CD14-positive monocyte (primary cell): ENCODE measurements around the gene KIAA1614. TPM values are rescaled to one million over a fixed set of nuclear protein-coding genes. Genes with fewer than 3 reads are reported as not detected.
A peak's percentile ranks its signal among the peaks of the same experiment; 100 is the strongest.

ENCODE experiments used
- DNase-seq, 3 donors: peaks; one replicate each; pipeline ENCODE4 v3.0.0-alpha.2; 2011 to 2022
- H2AFZ ChIP-seq: 2 replicates; pipeline ENCODE4 v1.6.0; 2012; ENCODE audit warnings: mild to moderate bottlenecking, low read depth, low read length, inconsistent platforms; ENCODE audit not compliant: insufficient read depth, poor library complexity, severe bottlenecking
- H3K27ac ChIP-seq, 2 donors: 1 replicate in 1 of 2; 2 replicates in 1 of 2; pipeline ENCODE4 v1.5.1; 2012 to 2013; ENCODE audit warnings: low read length in 2 of 2, control low read depth in 1 of 2, inconsistent platforms in 1 of 2, low read depth in 1 of 2, mild to moderate bottlenecking in 1 of 2
- H3K27me3 ChIP-seq, 2 donors: one replicate each; pipeline versions ENCODE4 v1.6.0 to v1.6.1; 2011 to 2013; ENCODE audit warnings: low read length in 2 of 2; ENCODE audit not compliant: control insufficient read depth in 2 of 2, insufficient read depth in 2 of 2
- H3K36me3 ChIP-seq, 2 donors: replicated peaks in 1 of 2; 1 replicate in 1 of 2; 2 replicates in 1 of 2; pipeline versions ENCODE4 v1.5.1 to v1.6.1; 2012 to 2013; ENCODE audit warnings: low read length in 2 of 2, control low read depth in 1 of 2, inconsistent platforms in 1 of 2, mild to moderate bottlenecking in 1 of 2; ENCODE audit not compliant: insufficient read depth in 2 of 2, control insufficient read depth in 1 of 2
- H3K4me1 ChIP-seq, 2 donors: 1 replicate in 1 of 2; 2 replicates in 1 of 2; pipeline versions ENCODE4 v1.5.1 to v1.6.1; 2012 to 2013; ENCODE audit warnings: low read length in 2 of 2, control low read depth in 1 of 2, inconsistent platforms in 1 of 2, mild to moderate bottlenecking in 1 of 2, moderate library complexity in 1 of 2; ENCODE audit not compliant: insufficient read depth in 2 of 2, control insufficient read depth in 1 of 2
- H3K4me2 ChIP-seq: replicated peaks from 2 replicates; pipeline ENCODE3; 2012; ENCODE audit warnings: low read length, moderate library complexity, mild to moderate bottlenecking; ENCODE audit not compliant: poor library complexity, severe bottlenecking; ENCODE audit errors: extremely low read depth
- H3K4me3 ChIP-seq, 3 experiments: fragments of 200-600 bp in 1 of 3; sonication (generic) in 1 of 3; replicated peaks in 1 of 3; 1 replicate in 2 of 3; 2 replicates in 1 of 3; pipeline ENCODE4 v1.5.1; 2011 to 2013; ENCODE audit warnings: low read length in 3 of 3, mild to moderate bottlenecking in 3 of 3, control low read depth in 2 of 3, low read depth in 2 of 3, inconsistent platforms in 1 of 3, moderate library complexity in 1 of 3
- H3K79me2 ChIP-seq: 2 replicates; pipeline ENCODE4 v1.6.0; 2012; ENCODE audit warnings: mild to moderate bottlenecking, control low read depth, inconsistent platforms, low read length, moderate library complexity; ENCODE audit not compliant: insufficient read depth
- H3K9ac ChIP-seq: 2 replicates; pipeline ENCODE4 v1.6.0; 2017; ENCODE audit warnings: low read length, mild to moderate bottlenecking; ENCODE audit not compliant: insufficient read depth, poor library complexity, severe bottlenecking
- H3K9me3 ChIP-seq, 2 donors: replicated peaks in 1 of 2; 1 replicate in 1 of 2; 2 replicates in 1 of 2; pipeline versions ENCODE4 v1.5.1 to v1.6.1; 2012 to 2013; ENCODE audit warnings: low read length in 2 of 2, control low read depth in 1 of 2; ENCODE audit not compliant: control insufficient read depth in 1 of 2, insufficient read depth in 1 of 2
- H4K20me1 ChIP-seq: 2 replicates; pipeline ENCODE4 v1.6.0; 2012; ENCODE audit warnings: mild to moderate bottlenecking, low read length, control low read depth, moderate library complexity; ENCODE audit not compliant: insufficient read depth
- H3K27ac Mint-ChIP-seq, 7 donors: one replicate each; pipeline ENCODE4 v1.8.0; 2020; ENCODE audit warnings: mild to moderate bottlenecking in 7 of 7, mixed read lengths in 7 of 7, moderate library complexity in 6 of 7, inconsistent platforms in 2 of 7
- H3K27me3 Mint-ChIP-seq, 3 donors: one replicate each; pipeline ENCODE4 v1.8.0; 2021 to 2022; ENCODE audit warnings: low read depth in 3 of 3, mild to moderate bottlenecking in 3 of 3, mixed read lengths in 3 of 3, moderate library complexity in 3 of 3, inconsistent platforms in 1 of 3
- H3K36me3 Mint-ChIP-seq, 2 donors: one replicate each; pipeline ENCODE4 v1.8.0; 2020; ENCODE audit warnings: mixed read lengths in 2 of 2, inconsistent platforms in 1 of 2, mild to moderate bottlenecking in 1 of 2
- H3K4me1 Mint-ChIP-seq: one replicate; pipeline ENCODE4 v1.8.0; 2020; ENCODE audit warnings: mild to moderate bottlenecking, mixed read lengths
- H3K4me3 Mint-ChIP-seq, 2 donors: one replicate each; pipeline ENCODE4 v1.8.0; 2020; ENCODE audit warnings: mild to moderate bottlenecking in 2 of 2, mixed read lengths in 2 of 2, moderate library complexity in 1 of 2
- H3K9me3 Mint-ChIP-seq, 7 donors: one replicate each; pipeline ENCODE4 v1.8.0; 2020 to 2022; ENCODE audit warnings: mixed read lengths in 7 of 7, mild to moderate bottlenecking in 6 of 7, moderate library complexity in 6 of 7, inconsistent platforms in 2 of 7
- WGBS: methylation state at CpG from one replicate; pipeline ENCODE4 v1.1.5; 2013; ENCODE audit warnings: missing lambda C conversion rate; ENCODE audit not compliant: insufficient coverage; 5-methylcytosine and 5-hydroxymethylcytosine counted together
- intact Hi-C, 2 donors: fragments of 100-400 bp; cut with micrococcal nuclease; formaldehyde crosslinking; loops; one replicate each; pipeline versions ENCODE4 v1.15.0 to v1.15.1; 2023
- polyA plus RNA-seq, 3 donors: library from polyadenylated mRNA; depleted of rRNA in 1 of 3; unstranded in 2 of 3; stranded (reverse) in 1 of 3; fragments of 300-500 nt in 2 of 3; fragments of >200 nt in 1 of 3; fragmentation: Illumina TruSeq in 2 of 3; gene quantifications; 1 replicate in 2 of 3; 2 replicates in 1 of 3; pipeline ENCODE4 v1.2.3, GENCODE V29; 2012 to 2021
- TF ChIP-seq, protein P1 (sequence below): fragments of 200-600 bp; IDR thresholded peaks from one replicate; pipeline ENCODE4 v1.8.0; 2022; ENCODE audit warnings: antibody characterized with exemption, mild to moderate bottlenecking

Gene KIAA1614
- polyA plus RNA-seq, 3 donors = 0.08 TPM; not detected in 2

DNA sequence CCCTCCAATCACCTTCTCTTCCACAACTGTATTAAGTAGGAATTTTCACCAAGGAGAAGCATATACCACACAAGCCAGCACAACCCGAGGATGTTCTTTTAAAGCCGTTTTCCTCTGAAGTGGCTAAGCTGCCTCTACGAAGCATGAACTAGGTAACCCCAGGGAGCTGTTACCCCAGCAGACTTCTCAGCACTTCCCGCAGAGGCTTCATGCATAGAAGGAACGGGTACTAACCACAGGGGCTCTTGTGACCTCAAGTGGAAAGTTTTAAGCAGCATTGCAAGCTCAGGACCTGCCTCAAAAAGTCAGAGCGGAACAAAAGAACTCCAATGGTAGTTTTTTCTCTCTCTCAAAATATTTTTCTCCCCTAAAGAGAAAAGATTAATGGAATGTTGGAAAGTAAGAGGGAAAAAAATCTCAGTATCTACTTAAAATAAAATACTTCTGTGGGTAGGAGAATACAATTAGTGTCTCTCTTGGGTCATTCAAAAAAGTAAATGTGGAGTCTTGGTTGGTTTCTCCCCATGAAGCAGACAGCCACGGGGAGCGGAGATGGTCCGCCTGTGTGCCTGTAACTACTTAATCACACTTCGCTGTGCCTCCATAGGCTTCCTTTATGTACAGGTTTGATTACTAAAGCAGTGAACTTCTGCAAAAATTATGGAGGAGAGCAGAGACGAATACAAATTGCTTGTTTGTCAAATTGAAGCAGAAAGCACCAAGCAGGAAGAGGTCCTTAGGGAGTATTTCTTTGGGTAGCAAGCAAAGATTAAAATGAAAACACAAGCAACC, 69.1 kb downstream of the KIAA1614 start:
- H3K36me3 ChIP-seq = peaks cover 74 to 98% of the 10 kb centered on the region in 2 donors
- no peak overlapping the region for H3K4me3 ChIP-seq
- Mint-ChIP-seq H3K27ac (peak overlapping the region in 3 of 7 donors; percentile 15 to 45 (median 39)), H3K36me3 (peaks cover 87 to 95% of the 10 kb centered on the region in 2 donors), H3K4me1 (peaks cover 7% of the 10 kb centered on the region), H3K9me3 (peaks cover 0 to 3% (median 0%) of the 10 kb centered on the region in 7 donors), H3K27me3 (peaks cover 0 to 2% (median 0%) of the 10 kb centered on the region in 3 donors), H3K4me3 (no peak overlapping the region)
- H4K20me1 ChIP-seq = peaks cover 82% of the 10 kb centered on the region
- H2AFZ ChIP-seq = no peak overlapping the region
- 8% methylated on average over 6 of the region's 11 CpGs for WGBS
- peaks cover 0 to 6% of the 10 kb centered on the region in 2 donors for H3K4me1 ChIP-seq
- no peak overlapping the region for H3K27ac ChIP-seq
- no peak overlapping the region for H3K9ac ChIP-seq
- intact Hi-C loops = no loop called here
- no peak for DNase-seq
- H3K9me3 ChIP-seq = no peaks in the 10 kb centered on the region
- H3K27me3 ChIP-seq = no peaks in the 10 kb centered on the region
- H3K4me2 ChIP-seq = no peak overlapping the region
- TF ChIP-seq, protein P1, sequence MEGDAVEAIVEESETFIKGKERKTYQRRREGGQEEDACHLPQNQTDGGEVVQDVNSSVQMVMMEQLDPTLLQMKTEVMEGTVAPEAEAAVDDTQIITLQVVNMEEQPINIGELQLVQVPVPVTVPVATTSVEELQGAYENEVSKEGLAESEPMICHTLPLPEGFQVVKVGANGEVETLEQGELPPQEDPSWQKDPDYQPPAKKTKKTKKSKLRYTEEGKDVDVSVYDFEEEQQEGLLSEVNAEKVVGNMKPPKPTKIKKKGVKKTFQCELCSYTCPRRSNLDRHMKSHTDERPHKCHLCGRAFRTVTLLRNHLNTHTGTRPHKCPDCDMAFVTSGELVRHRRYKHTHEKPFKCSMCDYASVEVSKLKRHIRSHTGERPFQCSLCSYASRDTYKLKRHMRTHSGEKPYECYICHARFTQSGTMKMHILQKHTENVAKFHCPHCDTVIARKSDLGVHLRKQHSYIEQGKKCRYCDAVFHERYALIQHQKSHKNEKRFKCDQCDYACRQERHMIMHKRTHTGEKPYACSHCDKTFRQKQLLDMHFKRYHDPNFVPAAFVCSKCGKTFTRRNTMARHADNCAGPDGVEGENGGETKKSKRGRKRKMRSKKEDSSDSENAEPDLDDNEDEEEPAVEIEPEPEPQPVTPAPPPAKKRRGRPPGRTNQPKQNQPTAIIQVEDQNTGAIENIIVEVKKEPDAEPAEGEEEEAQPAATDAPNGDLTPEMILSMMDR = no peak
- H3K79me2 ChIP-seq = no peaks in the 10 kb centered on the region

DNA sequence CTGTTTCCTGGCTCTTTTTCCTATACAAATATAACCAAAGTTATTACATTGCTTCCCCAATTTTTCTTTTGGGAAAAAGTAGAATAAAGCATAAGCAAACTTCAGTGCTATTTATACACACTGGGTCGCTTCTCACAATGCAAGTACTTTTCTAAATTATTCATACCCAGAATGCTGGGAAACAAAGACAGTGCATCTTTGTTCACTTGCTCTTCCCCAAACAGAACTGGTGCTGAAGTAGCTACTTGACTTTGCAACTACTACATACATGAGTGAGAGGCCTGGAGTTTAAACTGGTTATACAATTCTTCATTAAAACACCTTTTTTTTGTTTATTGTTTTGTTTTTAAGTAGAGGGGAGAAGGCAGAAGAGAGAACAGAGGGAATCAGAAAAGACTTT, 69.7 kb downstream of the KIAA1614 start:
- Mint-ChIP-seq H3K27me3 (peaks cover 0 to 2% (median 0%) of the 10 kb centered on the region in 3 donors), H3K36me3 (peaks cover 87 to 95% of the 10 kb centered on the region in 2 donors), H3K27ac (no peak overlapping the region), H3K4me1 (peaks cover 7% of the 10 kb centered on the region), H3K9me3 (peaks cover 0 to 3% (median 0%) of the 10 kb centered on the region in 7 donors), H3K4me3 (no peak overlapping the region)
- H3K27me3 ChIP-seq = no peaks in the 10 kb centered on the region
- peaks cover 76 to 98% of the 10 kb centered on the region in 2 donors for H3K36me3 ChIP-seq
- H3K4me2 ChIP-seq = no peak overlapping the region
- peaks cover 0 to 6% of the 10 kb centered on the region in 2 donors for H3K4me1 ChIP-seq
- no peak for DNase-seq
- no peaks in the 10 kb centered on the region for H3K9me3 ChIP-seq
- no CpG with 5 or more reads among the region's 1 CpG for WGBS
- peaks cover 82% of the 10 kb centered on the region for H4K20me1 ChIP-seq
- no peak overlapping the region for H2AFZ ChIP-seq
- TF ChIP-seq, protein P1 = no peak
- intact Hi-C loops = no loop called here
- H3K4me3 ChIP-seq = no peak overlapping the region
- no peak overlapping the region for H3K27ac ChIP-seq
- no peaks in the 10 kb centered on the region for H3K79me2 ChIP-seq
- H3K9ac ChIP-seq = no peak overlapping the region
